WERI-Rb-1 (cell line): ENCODE results near the gene DOC2A.

Experiments
- DNase-seq: peaks from one replicate; pipeline ENCODE4 v3.0.0-alpha.2; 2020
- H3K27ac ChIP-seq: fragments of 250-450 bp; sonication (Bioruptor Pico); 2 replicates; pipeline ENCODE4 v1.5.1; 2020; ENCODE audit warnings: mild to moderate bottlenecking, moderate library complexity
- H3K27me3 ChIP-seq: fragments of 250-450 bp; sonication (Bioruptor Pico); 2 replicates; pipeline ENCODE4 v1.5.1; 2021; ENCODE audit warnings: mild to moderate bottlenecking, low read depth, moderate library complexity; ENCODE audit not compliant: insufficient read depth, severe bottlenecking
- H3K36me3 ChIP-seq: fragments of 250-450 bp; sonication (Bioruptor Pico); 2 replicates; pipeline ENCODE4 v1.5.1; 2020; ENCODE audit warnings: mild to moderate bottlenecking, moderate library complexity
- H3K4me3 ChIP-seq: 2 replicates; pipeline ENCODE4 v1.5.1; 2011; ENCODE audit warnings: low read depth, mild to moderate bottlenecking, control low read depth, low read length
- H3K9me3 ChIP-seq: fragments of 250-450 bp; sonication (Bioruptor Pico); 2 replicates; pipeline ENCODE4 v1.5.1; 2021; ENCODE audit warnings: mild to moderate bottlenecking, moderate library complexity; ENCODE audit not compliant: severe bottlenecking
- TF ChIP-seq, protein P1 (sequence below): IDR thresholded peaks from 2 replicates; pipeline ENCODE4 v1.5.1; 2011; ENCODE audit warnings: low read depth, mild to moderate bottlenecking, control low read depth, inconsistent platforms, low read length

The DOC2A gene

DNA sequence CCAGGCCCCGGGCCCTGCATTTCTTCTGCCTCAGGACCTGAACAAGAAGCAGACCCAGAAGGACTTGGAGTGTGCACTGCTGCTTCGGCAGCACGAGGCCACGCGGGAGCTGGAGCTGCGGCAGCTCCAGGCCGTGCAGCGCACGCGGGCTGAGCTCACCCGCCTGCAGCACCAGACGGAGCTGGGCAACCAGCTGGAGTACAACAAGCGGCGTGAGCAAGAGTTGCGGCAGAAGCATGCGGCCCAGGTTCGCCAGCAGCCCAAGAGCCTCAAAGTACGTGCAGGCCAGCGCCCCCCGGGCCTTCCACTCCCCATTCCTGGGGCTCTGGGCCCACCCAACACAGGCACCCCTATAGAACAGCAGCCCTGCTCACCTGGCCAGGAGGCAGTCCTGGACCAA, 24.6 kb downstream of the DOC2A start:
- H3K4me3 ChIP-seq: no peak overlapping the region
- no peak for DNase-seq
- H3K9me3 ChIP-seq: no peaks in the 10 kb centered on the region
- H3K27ac ChIP-seq: no peak overlapping the region
- TF ChIP-seq, protein P1, sequence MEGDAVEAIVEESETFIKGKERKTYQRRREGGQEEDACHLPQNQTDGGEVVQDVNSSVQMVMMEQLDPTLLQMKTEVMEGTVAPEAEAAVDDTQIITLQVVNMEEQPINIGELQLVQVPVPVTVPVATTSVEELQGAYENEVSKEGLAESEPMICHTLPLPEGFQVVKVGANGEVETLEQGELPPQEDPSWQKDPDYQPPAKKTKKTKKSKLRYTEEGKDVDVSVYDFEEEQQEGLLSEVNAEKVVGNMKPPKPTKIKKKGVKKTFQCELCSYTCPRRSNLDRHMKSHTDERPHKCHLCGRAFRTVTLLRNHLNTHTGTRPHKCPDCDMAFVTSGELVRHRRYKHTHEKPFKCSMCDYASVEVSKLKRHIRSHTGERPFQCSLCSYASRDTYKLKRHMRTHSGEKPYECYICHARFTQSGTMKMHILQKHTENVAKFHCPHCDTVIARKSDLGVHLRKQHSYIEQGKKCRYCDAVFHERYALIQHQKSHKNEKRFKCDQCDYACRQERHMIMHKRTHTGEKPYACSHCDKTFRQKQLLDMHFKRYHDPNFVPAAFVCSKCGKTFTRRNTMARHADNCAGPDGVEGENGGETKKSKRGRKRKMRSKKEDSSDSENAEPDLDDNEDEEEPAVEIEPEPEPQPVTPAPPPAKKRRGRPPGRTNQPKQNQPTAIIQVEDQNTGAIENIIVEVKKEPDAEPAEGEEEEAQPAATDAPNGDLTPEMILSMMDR: no peak
- H3K27me3 ChIP-seq: no peaks in the 10 kb centered on the region
- H3K36me3 ChIP-seq: peaks cover 93% of the 10 kb centered on the region

DNA sequence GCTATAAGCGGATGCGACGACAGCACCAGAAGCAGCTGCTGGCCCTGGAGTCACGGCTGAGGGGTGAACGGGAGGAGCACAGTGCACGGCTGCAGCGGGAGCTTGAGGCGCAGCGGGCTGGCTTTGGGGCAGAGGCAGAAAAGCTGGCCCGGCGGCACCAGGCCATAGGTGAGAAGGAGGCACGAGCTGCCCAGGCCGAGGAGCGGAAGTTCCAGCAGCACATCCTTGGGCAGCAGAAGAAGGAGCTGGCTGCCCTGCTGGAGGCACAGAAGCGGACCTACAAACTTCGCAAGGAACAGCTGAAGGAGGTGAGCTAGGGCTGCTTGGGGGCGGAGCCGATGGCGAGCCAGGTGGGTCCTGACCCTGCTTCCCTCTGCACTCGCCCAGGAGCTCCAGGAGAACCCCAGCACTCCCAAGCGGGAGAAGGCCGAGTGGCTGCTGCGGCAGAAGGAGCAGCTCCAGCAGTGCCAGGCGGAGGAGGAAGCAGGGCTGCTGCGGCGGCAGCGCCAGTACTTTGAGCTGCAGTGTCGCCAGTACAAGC, 25.5 kb downstream of the DOC2A start:
- TF ChIP-seq, protein P1: no peak
- peaks cover 93% of the 10 kb centered on the region for H3K36me3 ChIP-seq
- H3K27ac ChIP-seq: no peak overlapping the region
- no peaks in the 10 kb centered on the region for H3K27me3 ChIP-seq
- no peak for DNase-seq
- H3K9me3 ChIP-seq: no peaks in the 10 kb centered on the region
- no peak overlapping the region for H3K4me3 ChIP-seq

DNA sequence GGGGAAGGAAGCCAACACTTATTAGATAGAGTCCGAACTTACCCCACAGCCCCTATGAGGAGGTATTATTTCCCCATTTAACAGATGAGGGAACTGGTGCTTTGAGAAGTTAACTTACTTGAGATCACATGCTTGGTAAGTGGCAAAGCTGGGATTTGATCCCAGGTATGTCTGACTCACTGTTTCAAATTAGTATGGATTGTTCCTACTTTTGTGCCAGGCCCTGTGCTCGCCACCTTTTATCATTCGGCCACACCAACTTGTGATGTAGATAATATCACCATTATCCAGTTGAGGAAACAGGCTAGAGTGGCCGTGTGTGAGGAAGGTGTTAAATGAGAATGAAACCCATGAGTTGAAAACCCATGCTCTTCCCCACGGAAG, 26.1 kb downstream of the DOC2A start:
- no peaks in the 10 kb centered on the region for H3K9me3 ChIP-seq
- no peaks in the 10 kb centered on the region for H3K27me3 ChIP-seq
- no peak overlapping the region for H3K4me3 ChIP-seq
- TF ChIP-seq, protein P1: no peak
- no peak for DNase-seq
- H3K36me3 ChIP-seq: peaks cover 93% of the 10 kb centered on the region
- no peak overlapping the region for H3K27ac ChIP-seq

DNA sequence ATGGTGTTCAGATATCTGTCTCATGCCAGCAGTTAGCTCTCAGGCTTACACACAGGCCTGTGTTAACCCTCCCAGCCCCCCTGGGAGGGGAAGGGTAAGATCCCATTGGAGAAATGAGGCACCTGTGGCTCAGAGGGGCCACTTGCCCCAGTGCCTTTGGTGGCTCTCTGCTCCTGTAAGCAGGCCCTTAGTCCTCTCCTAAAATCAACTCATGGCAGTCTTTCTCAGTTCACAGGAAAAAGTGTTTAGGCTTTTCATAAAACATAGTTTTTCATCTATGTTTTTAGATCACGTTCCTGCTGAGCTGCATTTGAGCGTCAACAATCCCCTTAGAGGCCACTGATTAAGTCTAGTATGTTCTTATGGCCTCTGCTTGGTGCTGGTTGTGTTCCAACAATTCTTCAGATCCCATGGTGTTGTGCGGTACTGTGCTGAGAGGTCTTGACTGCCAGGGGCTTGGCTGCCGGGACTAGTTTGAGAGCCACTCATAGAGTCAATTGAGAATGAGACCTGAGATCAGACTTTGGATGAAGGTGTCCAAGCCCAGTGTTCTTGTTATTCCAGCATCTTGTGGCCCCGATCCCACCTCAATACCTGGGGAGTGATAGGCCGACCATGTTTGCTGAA, 26.6 kb downstream of the DOC2A start:
- no peaks in the 10 kb centered on the region for H3K27me3 ChIP-seq
- no peak overlapping the region for H3K4me3 ChIP-seq
- no peak overlapping the region for H3K27ac ChIP-seq
- H3K36me3 ChIP-seq: peaks cover 96% of the 10 kb centered on the region
- H3K9me3 ChIP-seq: no peaks in the 10 kb centered on the region
- TF ChIP-seq, protein P1: no peak
- no peak for DNase-seq

DNA sequence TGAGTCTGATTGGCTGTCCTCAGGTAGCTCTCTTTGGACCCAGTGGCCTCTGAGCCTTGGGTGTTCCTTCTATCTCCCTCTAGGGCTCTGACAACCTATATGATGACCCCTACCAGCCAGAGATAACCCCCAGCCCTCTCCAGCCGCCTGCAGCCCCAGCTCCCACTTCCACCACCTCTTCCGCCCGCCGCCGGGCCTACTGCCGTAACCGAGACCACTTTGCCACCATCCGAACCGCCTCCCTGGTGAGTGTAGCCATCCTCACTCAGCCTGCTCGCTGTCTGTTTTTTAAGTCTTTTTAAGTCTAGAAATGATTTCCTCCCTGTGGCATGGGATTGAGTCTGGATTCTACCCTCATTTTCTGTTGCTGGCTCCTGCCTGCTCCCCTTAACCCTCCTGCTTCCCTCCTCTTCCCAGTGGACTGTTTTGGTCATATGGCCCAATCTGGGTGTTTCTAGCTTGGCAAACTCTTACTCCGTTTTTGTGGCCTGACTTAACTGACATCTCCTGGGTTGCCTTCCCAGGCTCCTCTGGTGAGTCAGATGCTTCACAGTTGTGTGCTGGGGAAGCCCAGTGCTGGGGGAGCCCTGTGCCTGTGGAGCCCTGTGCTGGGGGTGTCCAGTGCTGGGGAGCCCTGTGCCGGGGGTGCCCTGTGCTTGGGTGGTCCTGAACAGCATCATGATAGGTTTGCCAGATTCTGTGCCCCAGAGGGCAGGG, 27.2 kb downstream of the DOC2A start:
- Histone ChIP-seq H3K36me3 (peaks cover 100% of the 10 kb centered on the region), H3K27ac (no peak overlapping the region), H3K9me3 (no peaks in the 10 kb centered on the region), H3K27me3 (no peaks in the 10 kb centered on the region), H3K4me3 (no peak overlapping the region)
- TF ChIP-seq, protein P1: no peak
- DNase-seq: no peak
